ENCODE measurements around the gene KRTAP10-4.
"Not testable (repeated sequence)": the region's sequence is repeated elsewhere in the genome, so short reads cannot be mapped to it uniquely, and the experiment has no call there.

- TF ChIP-seq EP300, POLR2AphosphoS5 (IDR thresholded peaks at IDR 0.05): not testable (repeated sequence)
- TF ChIP-seq, protein P1, sequence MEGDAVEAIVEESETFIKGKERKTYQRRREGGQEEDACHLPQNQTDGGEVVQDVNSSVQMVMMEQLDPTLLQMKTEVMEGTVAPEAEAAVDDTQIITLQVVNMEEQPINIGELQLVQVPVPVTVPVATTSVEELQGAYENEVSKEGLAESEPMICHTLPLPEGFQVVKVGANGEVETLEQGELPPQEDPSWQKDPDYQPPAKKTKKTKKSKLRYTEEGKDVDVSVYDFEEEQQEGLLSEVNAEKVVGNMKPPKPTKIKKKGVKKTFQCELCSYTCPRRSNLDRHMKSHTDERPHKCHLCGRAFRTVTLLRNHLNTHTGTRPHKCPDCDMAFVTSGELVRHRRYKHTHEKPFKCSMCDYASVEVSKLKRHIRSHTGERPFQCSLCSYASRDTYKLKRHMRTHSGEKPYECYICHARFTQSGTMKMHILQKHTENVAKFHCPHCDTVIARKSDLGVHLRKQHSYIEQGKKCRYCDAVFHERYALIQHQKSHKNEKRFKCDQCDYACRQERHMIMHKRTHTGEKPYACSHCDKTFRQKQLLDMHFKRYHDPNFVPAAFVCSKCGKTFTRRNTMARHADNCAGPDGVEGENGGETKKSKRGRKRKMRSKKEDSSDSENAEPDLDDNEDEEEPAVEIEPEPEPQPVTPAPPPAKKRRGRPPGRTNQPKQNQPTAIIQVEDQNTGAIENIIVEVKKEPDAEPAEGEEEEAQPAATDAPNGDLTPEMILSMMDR (IDR thresholded peaks at IDR 0.05): not testable (repeated sequence)
These were observed 27.6 kb downstream of the KRTAP10-4 start for GRCh38 chr21:44601091-44601490.
